Retina (tissue), 1 donor: ENCODE results near the gene NLRC5.
"Not testable (repeated sequence)": the region's sequence is repeated elsewhere in the genome, so short reads cannot be mapped to it uniquely, and the experiment has no call there.

Experiments
- DNase-seq: peaks from one replicate; pipeline ENCODE4 v3.0.0-alpha.2; 2016

The NLRC5 gene

DNA sequence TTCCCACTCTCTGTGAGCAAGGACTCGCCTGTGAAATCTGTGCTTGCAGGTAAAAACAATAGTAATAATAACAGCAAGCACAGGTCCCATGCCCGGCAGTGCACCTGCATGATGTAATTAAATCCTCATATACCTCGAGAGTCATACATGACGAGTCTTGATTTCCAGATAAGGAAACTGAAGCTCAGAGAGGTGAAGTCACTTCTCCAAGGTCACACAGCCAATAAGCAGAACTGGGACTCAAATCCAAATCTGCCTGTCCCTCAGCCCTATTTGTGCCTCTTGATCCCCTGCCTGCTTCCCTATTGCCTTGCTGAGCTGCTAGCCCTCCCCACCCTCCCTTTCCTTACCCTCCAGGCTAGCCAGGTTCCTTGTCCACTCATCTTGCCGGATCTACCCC, 65.0 kb downstream of the NLRC5 start:
- DNase-seq, result no peak

DNA sequence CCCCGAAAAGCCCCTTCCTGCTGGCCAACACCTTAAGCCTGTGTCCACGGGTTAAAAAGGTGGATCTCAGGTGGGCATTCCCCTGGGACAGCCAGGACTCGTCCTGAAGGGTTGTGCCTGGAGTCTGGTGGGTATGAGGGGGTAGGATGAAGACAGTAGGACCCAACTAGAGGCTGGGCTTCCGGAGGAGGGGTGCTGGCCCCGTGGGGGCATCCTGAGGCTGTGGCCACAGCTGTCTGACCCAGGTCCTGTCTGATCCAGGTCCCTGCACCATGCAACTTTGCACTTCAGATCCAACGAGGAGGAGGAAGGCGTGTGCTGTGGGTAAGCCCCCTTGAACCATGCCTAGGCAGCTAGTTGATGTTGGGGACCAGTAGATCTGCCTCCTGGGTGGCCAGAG, 65.4 kb downstream of the NLRC5 start:
- DNase-seq, result no peak

GRCh38 chr16:57055671-57056070, 66.3 kb downstream of the NLRC5 start:
- no peak for DNase-seq

GRCh38 chr16:57058291-57058861, 69.0 kb downstream of the NLRC5 start:
- no peak for DNase-seq

- no peak for DNase-seq
Observed at GRCh38 chr16:57060323-57061083, 71.1 kb downstream of the NLRC5 start.

- peak; percentile 32 for DNase-seq
Observed at GRCh38 chr16:57061084-57061905, 71.9 kb downstream of the NLRC5 start.

- no peak for DNase-seq
Observed at GRCh38 chr16:57062329-57062728, 73.0 kb downstream of the NLRC5 start.

DNA sequence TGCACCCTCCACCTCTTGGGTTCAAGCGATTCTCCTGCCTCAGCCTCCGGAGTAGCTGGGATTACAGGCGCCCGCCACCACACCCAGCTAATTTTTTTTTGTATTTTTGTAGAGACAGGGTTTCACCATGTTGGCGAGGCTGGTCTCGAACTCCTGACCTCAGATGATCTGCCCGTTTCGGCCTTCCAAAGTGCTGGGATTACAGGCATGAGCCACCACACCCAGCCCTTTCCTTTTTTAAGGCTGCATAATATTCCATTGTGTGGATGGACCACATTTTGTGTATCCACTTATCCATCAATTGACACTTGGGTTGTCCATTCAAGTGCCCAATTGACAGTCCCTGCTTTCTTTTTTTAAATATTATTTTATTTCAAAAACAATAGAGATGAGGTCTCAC, 73.8 kb downstream of the NLRC5 start:
- not testable (repeated sequence) for DNase-seq

- no peak for DNase-seq
Observed at GRCh38 chr16:57064995-57065394, 75.6 kb downstream of the NLRC5 start.

DNA sequence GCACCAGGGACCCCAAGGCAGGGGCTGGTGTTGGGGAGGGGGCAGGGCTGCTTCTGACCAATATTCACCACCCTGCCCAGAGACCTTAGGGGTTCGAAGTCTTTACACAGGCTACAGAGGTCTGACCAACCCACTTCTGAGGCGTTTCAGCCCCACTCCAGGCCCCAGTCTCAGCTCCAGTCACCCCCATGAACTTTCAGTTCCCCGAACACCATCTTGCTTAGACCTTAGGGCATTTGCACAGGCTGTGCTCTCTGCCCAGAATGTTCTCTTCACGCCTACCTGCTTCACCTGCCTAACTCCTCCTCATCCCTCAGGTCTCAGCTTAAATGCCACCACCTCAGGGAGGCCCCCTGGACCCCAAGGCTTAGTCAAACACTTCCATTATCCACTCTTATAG, 77.3 kb downstream of the NLRC5 start:
- no peak for DNase-seq

GRCh38 chr16:57067347-57067746, 78.0 kb downstream of the NLRC5 start:
- DNase-seq, result no peak

- DNase-seq, result no peak
Observed at GRCh38 chr16:57069053-57069452, 79.7 kb downstream of the NLRC5 start.

DNA sequence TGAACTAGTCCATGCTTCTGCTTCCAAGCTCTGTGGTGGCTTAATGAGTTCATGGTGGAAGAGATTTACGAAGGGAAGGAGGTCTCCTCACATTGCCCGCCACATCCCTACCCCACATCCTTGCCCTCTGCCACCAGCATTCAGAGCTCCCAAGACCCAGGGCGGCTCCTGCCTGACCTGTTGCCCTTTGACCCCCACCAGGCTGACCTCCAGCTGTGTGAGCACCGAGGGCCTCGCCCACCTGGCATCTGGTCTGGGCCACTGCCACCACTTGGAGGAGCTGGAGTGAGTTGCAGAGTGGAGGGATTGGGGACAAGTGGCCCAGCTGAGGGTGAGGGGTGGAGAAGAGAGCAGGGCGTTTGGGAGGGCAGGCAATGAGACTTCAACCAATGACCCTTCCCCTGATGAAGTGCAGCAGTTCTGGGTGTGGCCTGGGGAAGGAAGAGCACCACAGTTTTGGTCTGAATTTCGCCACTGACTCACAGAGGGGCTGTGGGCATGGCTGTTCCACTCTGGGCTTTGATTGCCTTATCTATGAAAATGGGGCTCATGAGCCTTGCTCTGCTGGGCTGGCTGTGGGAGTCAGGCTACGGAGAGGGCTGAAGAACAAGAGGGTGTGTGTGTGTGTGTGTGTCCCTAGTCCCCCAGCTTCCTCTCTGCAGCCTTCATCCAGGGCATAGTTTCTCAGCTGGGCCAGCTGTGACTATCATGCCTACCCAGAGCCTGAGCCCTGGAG, 80.4 kb downstream of the NLRC5 start:
- no peak for DNase-seq

- no peak for DNase-seq
Observed at GRCh38 chr16:57070424-57070823, 81.1 kb downstream of the NLRC5 start.

DNA sequence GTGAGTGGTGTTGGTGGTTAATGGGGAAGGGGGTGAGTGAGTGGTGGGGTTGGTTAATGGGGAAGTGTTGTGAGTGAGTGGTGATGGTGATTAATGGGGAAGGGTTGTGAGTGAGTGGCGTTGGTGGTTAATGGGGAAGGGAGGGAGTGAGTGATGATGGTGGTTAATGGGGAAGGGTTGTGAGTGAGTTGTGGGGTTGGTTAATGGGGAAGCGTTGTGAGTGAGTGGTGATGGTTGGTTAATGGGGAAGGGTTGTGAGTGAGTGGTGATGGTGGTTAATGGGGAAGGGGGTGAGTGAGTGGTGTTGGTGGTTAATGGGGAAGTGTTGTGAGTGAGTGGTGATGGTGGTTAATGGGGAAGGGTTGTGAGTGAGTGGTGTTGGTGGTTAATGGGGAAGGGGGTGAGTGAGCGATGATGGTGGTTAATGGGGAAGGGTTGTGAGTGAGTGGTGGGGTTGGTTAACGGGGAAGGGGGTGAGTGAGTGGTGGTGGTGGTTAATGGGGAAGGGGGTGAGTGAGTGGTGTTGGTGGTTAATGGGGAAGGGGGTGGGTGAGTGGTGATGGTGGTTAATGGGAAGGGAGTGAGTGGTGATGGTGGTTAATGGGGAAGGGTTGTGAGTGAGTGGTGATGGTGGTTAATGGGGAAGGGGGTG, 81.8 kb downstream of the NLRC5 start:
- not testable (repeated sequence) for DNase-seq

DNA sequence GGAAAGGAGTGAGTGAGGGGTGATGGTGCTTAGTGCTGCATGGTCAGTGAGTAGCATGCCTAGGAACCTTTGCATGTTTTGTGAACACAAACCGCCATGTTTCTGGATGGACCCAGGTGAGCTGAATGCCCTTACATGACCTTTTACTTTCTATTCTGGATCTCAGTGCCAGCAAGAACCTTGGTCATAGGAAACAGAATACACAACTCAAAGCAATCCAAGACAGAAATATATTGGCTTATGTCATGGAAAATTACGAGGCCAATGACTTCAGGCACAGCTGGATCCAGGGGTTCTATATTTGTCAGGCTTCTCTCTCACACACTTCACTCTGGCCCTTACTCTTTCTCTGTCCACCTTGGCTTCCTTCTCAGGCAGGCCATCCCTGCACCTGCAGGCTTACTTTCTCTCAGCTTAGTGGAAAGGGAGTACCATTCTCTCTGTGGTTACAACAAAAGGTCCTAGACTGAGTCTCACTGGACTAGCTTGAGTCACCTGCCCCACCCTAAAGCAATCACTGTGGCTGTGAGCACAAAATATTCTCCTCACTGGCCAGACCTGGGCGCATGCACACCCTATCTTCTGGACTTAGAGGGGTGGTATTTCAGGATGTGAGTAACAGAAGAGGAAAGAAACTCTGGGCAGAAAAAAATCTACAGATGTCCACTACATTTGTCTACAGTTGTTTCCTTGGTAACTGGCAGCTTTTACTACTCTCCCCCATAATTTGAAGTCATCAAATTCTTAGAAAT, 82.7 kb downstream of the NLRC5 start:
- no peak for DNase-seq

DNA sequence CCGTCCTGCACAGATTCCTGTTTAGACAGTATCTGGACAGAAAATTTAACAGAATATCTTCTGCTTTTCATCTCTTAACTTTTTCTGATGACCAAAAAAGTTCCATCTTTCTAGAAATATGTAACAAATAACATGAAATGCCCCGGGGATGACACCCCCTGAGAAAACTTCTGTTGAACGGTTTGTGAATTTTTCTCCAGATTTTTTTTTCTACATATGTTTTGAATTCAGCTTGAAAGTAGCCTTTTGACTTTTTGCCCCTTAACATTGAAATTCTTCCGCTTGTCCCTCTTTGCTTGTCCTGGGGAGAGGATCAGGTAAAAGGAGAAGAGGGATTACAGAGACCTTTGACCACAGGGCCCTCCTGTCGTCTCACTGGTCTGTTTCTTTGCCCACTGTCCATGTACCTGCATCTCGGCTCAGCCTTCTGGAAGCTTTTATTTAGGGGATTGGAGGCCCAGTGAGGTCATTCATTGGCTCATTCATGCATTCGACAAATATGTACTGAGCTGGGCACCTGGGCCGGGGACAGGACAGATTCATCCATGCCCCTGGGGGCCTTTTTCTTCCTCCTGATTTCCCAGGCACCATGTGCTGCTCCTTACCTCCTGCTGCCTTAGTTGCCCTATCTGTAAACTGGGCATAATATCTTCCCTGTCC, 83.4 kb downstream of the NLRC5 start:
- no peak for DNase-seq

GRCh38 chr16:57077714-57078113, 88.4 kb downstream of the NLRC5 start:
- DNase-seq, result no peak

GRCh38 chr16:57081744-57082143, 92.4 kb downstream of the NLRC5 start:
- DNase-seq, result no peak

DNA sequence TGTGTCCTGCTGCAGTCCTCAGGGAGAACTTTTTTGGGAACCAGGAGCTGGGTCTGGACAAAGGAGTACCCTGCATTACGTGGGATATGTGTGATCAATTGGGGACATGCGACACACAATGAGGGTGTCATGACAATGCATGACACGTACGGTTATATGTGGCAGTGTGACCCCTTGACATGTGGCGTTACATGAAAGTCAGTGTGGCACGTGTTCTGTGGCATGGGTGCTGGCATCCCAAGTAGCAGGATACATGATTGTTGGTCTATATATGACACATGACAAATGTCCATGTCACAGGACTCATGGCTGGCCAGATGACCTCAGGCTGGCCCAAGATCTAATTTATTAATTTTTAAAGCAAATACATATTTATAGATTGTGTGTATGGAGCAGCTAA, 93.3 kb downstream of the NLRC5 start:
- no peak for DNase-seq

GRCh38 chr16:57083485-57084126, 94.2 kb downstream of the NLRC5 start:
- no peak for DNase-seq
